Smooth muscle cell (in vitro differentiated cells): Measurements from ENCODE around the gene NIP7. TPM values are rescaled to one million over a fixed set of nuclear protein-coding genes. Genes with fewer than 3 reads are reported as not detected.

Experiments used
- DNase-seq: peaks from one replicate; lab custom pipeline; 2025; ENCODE audit not compliant: unreplicated experiment; lab: John Stamatoyannopoulos, UW
- H2AFZ ChIP-seq: fragments of 200-600 bp; sonication (generic); 2 replicates; pipeline ENCODE4 v1.6.0; 2016; ENCODE audit warnings: antibody characterized with exemption, low read depth, mild to moderate bottlenecking
- H3F3A ChIP-seq: fragments of 200-600 bp; sonication (generic); 2 replicates; pipeline ENCODE4 v1.6.0; 2017; ENCODE audit warnings: antibody characterized with exemption, low read depth
- H3K27ac ChIP-seq: fragments of 200-600 bp; sonication (generic); 2 replicates; pipeline ENCODE4 v1.5.1; 2016; ENCODE audit warnings: low read depth, mild to moderate bottlenecking
- H3K27me3 ChIP-seq: fragments of 200-600 bp; sonication (generic); 2 replicates; pipeline ENCODE4 v1.6.1; 2016; ENCODE audit warnings: low read depth, mild to moderate bottlenecking
- H3K36me3 ChIP-seq: fragments of 200-600 bp; sonication (generic); 2 replicates; pipeline ENCODE4 v1.5.1; 2016; ENCODE audit warnings: low read depth
- H3K4me1 ChIP-seq: fragments of 200-600 bp; sonication (generic); 2 replicates; pipeline ENCODE4 v1.5.1; 2016; ENCODE audit warnings: low read depth
- H3K4me2 ChIP-seq: fragments of 200-600 bp; sonication (generic); 2 replicates; pipeline ENCODE4 v1.6.0; 2016; ENCODE audit warnings: mild to moderate bottlenecking
- H3K4me3 ChIP-seq: fragments of 200-600 bp; sonication (generic); 2 replicates; pipeline ENCODE4 v1.5.1; 2016; ENCODE audit warnings: mild to moderate bottlenecking
- H3K79me2 ChIP-seq: fragments of 200-600 bp; sonication (generic); 2 replicates; pipeline ENCODE4 v1.6.0; 2016; ENCODE audit warnings: low read depth, mild to moderate bottlenecking
- H3K9ac ChIP-seq: fragments of 200-600 bp; sonication (generic); 2 replicates; pipeline ENCODE4 v1.6.0; 2016; ENCODE audit warnings: low read depth
- H3K9me3 ChIP-seq: fragments of 200-600 bp; sonication (generic); replicated peaks from 2 replicates; pipeline ENCODE4 v1.5.1; 2016; ENCODE audit warnings: low read depth
- H4K20me1 ChIP-seq: fragments of 200-600 bp; sonication (generic); 2 replicates; pipeline ENCODE4 v1.6.0; 2016; ENCODE audit warnings: low read depth
- WGBS: methylation state at CpG from one replicate; pipeline ENCODE4 v1.1.7; 2016; ENCODE audit warnings: low lambda C conversion rate; 5-methylcytosine and 5-hydroxymethylcytosine counted together
- polyA plus RNA-seq: library from polyadenylated mRNA; unstranded; fragments of >200 nt; fragmentation: Nextera tagmentation; extraction: Ambion mirVana; gene quantifications from 2 replicates; pipeline ENCODE4 v1.2.1, GENCODE V29; 2016
- total RNA-seq: library from RNA; depleted of rRNA; stranded (reverse); fragments of >200 nt; gene quantifications from 2 replicates; pipeline ENCODE4 v1.2.3, GENCODE V29; 2014
- TF ChIP-seq, protein P1 (sequence below): fragments of 200-600 bp; sonication (generic); IDR thresholded peaks from 2 replicates; pipeline ENCODE4 v1.5.1; 2017; ENCODE audit warnings: borderline replicate concordance, mild to moderate bottlenecking, antibody characterized with exemption; ENCODE audit not compliant: insufficient read depth, poor library complexity, severe bottlenecking

NIP7 gene
- total and polyA plus RNA-seq, 2 experiments from 2014 or later, result 17.0 to 20.3 TPM

- Histone ChIP-seq H3K9ac (no peak overlapping the region), H3K4me1 (no peaks in the 10 kb centered on the region), H3K4me3 (no peak overlapping the region), H3K36me3 (peaks cover 22% of the 10 kb centered on the region), H3K27me3 (no peaks in the 10 kb centered on the region), H4K20me1 (peaks cover 8% of the 10 kb centered on the region), H3K4me2 (no peak overlapping the region), H3K9me3 (no peaks in the 10 kb centered on the region), H3K27ac (no peak overlapping the region), H3K79me2 (peaks cover 30% of the 10 kb centered on the region), H3F3A (no peaks in the 10 kb centered on the region), H2AFZ (no peak overlapping the region)
- TF ChIP-seq, protein P1, sequence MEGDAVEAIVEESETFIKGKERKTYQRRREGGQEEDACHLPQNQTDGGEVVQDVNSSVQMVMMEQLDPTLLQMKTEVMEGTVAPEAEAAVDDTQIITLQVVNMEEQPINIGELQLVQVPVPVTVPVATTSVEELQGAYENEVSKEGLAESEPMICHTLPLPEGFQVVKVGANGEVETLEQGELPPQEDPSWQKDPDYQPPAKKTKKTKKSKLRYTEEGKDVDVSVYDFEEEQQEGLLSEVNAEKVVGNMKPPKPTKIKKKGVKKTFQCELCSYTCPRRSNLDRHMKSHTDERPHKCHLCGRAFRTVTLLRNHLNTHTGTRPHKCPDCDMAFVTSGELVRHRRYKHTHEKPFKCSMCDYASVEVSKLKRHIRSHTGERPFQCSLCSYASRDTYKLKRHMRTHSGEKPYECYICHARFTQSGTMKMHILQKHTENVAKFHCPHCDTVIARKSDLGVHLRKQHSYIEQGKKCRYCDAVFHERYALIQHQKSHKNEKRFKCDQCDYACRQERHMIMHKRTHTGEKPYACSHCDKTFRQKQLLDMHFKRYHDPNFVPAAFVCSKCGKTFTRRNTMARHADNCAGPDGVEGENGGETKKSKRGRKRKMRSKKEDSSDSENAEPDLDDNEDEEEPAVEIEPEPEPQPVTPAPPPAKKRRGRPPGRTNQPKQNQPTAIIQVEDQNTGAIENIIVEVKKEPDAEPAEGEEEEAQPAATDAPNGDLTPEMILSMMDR, result no peak
- 92% methylated on average over 1 of the region's 1 CpG for WGBS
- DNase-seq, result no peak
Observed at GRCh38 chr16:69378036-69378435, 38.5 kb downstream of the NIP7 start.

DNA sequence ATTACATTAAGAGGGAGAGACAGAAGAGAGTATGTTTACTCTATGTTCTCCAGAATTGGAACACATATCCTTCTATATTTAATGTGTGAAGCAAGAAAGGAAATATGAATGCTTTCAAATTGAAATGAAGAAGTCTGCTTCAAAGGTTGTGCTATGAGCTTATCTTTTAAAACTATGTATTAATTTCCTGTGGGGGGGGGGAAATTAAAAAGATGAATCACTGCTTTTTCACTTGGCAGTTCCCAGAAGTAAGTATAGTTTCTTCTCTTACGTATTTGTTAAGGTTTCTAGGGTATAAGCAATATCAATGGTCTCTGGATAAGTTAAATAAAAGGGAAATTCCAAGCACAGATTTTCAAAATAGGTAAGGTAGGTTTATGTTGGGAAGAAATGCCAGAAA is 39.2 kb downstream of the NIP7 start:
- Histone ChIP-seq H3K4me3 (no peak overlapping the region), H3K79me2 (peaks cover 33% of the 10 kb centered on the region), H3K4me2 (no peak overlapping the region), H3K9ac (no peak overlapping the region), H3F3A (no peaks in the 10 kb centered on the region), H3K9me3 (no peaks in the 10 kb centered on the region), H3K36me3 (peaks cover 26% of the 10 kb centered on the region), H3K27ac (no peak overlapping the region), H2AFZ (no peak overlapping the region), H3K4me1 (no peaks in the 10 kb centered on the region), H4K20me1 (peaks cover 5% of the 10 kb centered on the region), H3K27me3 (no peaks in the 10 kb centered on the region)
- 96% methylated on average over 1 of the region's 1 CpG for WGBS
- no peak for DNase-seq
- TF ChIP-seq, protein P1, result no peak

- Histone ChIP-seq H3K4me1 (peaks cover 9% of the 10 kb centered on the region), H4K20me1 (peaks cover 5% of the 10 kb centered on the region), H3K27me3 (no peaks in the 10 kb centered on the region), H3K9ac (no peak overlapping the region), H3K9me3 (no peaks in the 10 kb centered on the region), H3F3A (no peaks in the 10 kb centered on the region), H3K36me3 (peaks cover 26% of the 10 kb centered on the region), H3K4me3 (no peak overlapping the region), H3K27ac (no peak overlapping the region), H3K79me2 (peaks cover 50% of the 10 kb centered on the region), H3K4me2 (no peak overlapping the region), H2AFZ (no peak overlapping the region)
- no peak for DNase-seq
- WGBS, result 97% methylated on average over 2 of the region's 2 CpGs
- TF ChIP-seq, protein P1, result no peak
Observed at GRCh38 chr16:69381231-69381630, 41.7 kb downstream of the NIP7 start.

DNA sequence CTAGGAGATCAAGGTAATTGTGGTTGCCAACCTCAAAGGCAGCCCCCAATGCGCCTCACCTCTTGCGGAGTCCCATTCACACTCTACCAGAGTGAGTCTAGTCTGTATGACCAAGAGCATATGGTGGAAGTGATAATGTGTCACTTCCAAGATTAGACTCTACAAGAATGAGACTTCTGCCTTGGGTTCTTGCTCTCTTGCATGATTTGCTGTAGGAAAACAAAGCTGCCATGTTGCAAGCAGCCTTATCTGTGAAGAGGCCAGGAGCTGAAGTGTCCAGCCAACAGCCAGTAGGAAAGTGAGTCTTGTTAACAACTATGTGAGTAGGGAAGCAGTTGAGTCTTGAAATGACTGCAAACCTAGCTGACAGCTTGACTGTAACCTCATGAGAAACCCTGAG is 42.8 kb downstream of the NIP7 start:
- Histone ChIP-seq H4K20me1 (peaks cover 5% of the 10 kb centered on the region), H3K27me3 (no peaks in the 10 kb centered on the region), H3K4me1 (peaks cover 9% of the 10 kb centered on the region), H3K27ac (no peak overlapping the region), H3K4me3 (no peak overlapping the region), H3K79me2 (peaks cover 53% of the 10 kb centered on the region), H3F3A (no peaks in the 10 kb centered on the region), H3K9ac (no peak overlapping the region), H2AFZ (no peak overlapping the region), H3K9me3 (no peaks in the 10 kb centered on the region), H3K36me3 (peaks cover 25% of the 10 kb centered on the region), H3K4me2 (no peak overlapping the region)
- WGBS, result 96% methylated on average over 2 of the region's 2 CpGs
- DNase-seq, result no peak
- TF ChIP-seq, protein P1, result no peak
